Fibroblast of lung (primary cell): ENCODE data around the gene MMP1. TPM values are rescaled to one million over a fixed set of nuclear protein-coding genes. Genes with fewer than 3 reads are reported as not detected.
A peak's percentile ranks its signal among the peaks of the same experiment; 100 is the strongest.

Experiments used
- DNase-seq, 2 donors: peaks; one replicate each; pipeline versions ENCODE4 v3.0.0 to v3.0.0-alpha.2; 2010; ENCODE audit warnings: low read depth in 2 of 2
- H2AFZ ChIP-seq: 2 replicates; pipeline ENCODE4 v1.5.1; 2012; ENCODE audit warnings: low read length, control low read depth, inconsistent platforms
- H3K27ac ChIP-seq: 2 replicates; pipeline ENCODE4 v1.5.1; 2011; ENCODE audit warnings: low read length, control low read depth; ENCODE audit not compliant: insufficient read depth
- H3K27me3 ChIP-seq: 2 replicates; pipeline ENCODE4 v1.5.1; 2011; ENCODE audit warnings: mild to moderate bottlenecking, low read length; ENCODE audit not compliant: control insufficient read depth, insufficient read depth
- H3K36me3 ChIP-seq: 2 replicates; pipeline ENCODE4 v1.5.1; 2011; ENCODE audit warnings: low read length; ENCODE audit not compliant: control insufficient read depth, insufficient read depth
- H3K4me1 ChIP-seq: 2 replicates; pipeline ENCODE4 v1.5.1; 2011; ENCODE audit warnings: low read length; ENCODE audit not compliant: control insufficient read depth, insufficient read depth; ENCODE audit errors: extremely low read depth
- H3K4me2 ChIP-seq: 2 replicates; pipeline ENCODE4 v1.5.1; 2011; ENCODE audit warnings: low read length, control low read depth; ENCODE audit not compliant: insufficient read depth; ENCODE audit errors: extremely low read depth
- H3K4me3 ChIP-seq, 4 experiments: fragments of 200-600 bp in 1 of 4; sonication (generic) in 1 of 4; replicated peaks in 1 of 4; 2 replicates each; pipeline ENCODE4 v1.5.1; 2011 to 2016; ENCODE audit warnings: low read length in 4 of 4, low read depth in 3 of 4, mild to moderate bottlenecking in 3 of 4, control low read depth in 2 of 4, inconsistent platforms in 1 of 4, mixed read lengths in 1 of 4; ENCODE audit not compliant: insufficient read depth in 1 of 4; ENCODE audit errors: control extremely low read depth in 1 of 4
- H3K79me2 ChIP-seq: 2 replicates; pipeline ENCODE4 v1.5.1; 2012; ENCODE audit warnings: mild to moderate bottlenecking, low read length, inconsistent platforms; ENCODE audit not compliant: control insufficient read depth, insufficient read depth
- H3K9ac ChIP-seq: 2 replicates; pipeline ENCODE4 v1.5.1; 2011; ENCODE audit warnings: mild to moderate bottlenecking, low read length, control low read depth; ENCODE audit not compliant: insufficient read depth
- H3K9me3 ChIP-seq: 2 replicates; pipeline ENCODE4 v1.5.1; 2012; ENCODE audit warnings: low read depth, low read length; ENCODE audit not compliant: control insufficient read depth, insufficient read depth
- H4K20me1 ChIP-seq: 2 replicates; pipeline ENCODE4 v1.5.1; 2011; ENCODE audit warnings: low read length; ENCODE audit not compliant: control insufficient read depth, insufficient read depth; ENCODE audit errors: extremely low read depth
- EZH2 ChIP-seq: IDR thresholded peaks from 2 replicates; pipeline ENCODE4 v1.5.1; 2012; ENCODE audit warnings: low read length, control low read depth, mild to moderate bottlenecking; ENCODE audit errors: missing control alignments
- polyA minus RNA-seq: library from RNA; depleted of rRNA, polyadenylated mRNA; stranded (reverse); fragments of >200 nt; gene quantifications from 2 replicates; pipeline ENCODE4 v1.2.3, GENCODE V29; 2011; ENCODE audit warnings: low replicate concordance
- polyA plus RNA-seq, 2 donors: library from polyadenylated mRNA; depleted of rRNA in 1 of 2; stranded (reverse) in 1 of 2; unstranded in 1 of 2; fragments of >200 nt; gene quantifications; 2 replicates each; pipeline ENCODE4 v1.2.1, GENCODE V29; 2011 to 2012; ENCODE audit warnings: missing spikeins in 1 of 2
- total RNA-seq: library from RNA; depleted of rRNA; stranded (reverse); fragments of >200 nt; gene quantifications from 2 replicates; pipeline ENCODE4 v1.2.1, GENCODE V29; 2014
- TF ChIP-seq, protein P1 (sequence below), 2 donors: IDR thresholded peaks in 1 of 2; conservative IDR thresholded peaks in 1 of 2; 1 replicate in 1 of 2; 2 replicates in 1 of 2; pipeline ENCODE4 v1.5.1; 2011 to 2012; ENCODE audit warnings: low read length in 2 of 2, control low read depth in 1 of 2, inconsistent platforms in 1 of 2, low read depth in 1 of 2, mild to moderate bottlenecking in 1 of 2

Gene MMP1
- total RNA-seq (28.5 and 489 TPM in 2 replicates), polyA plus RNA-seq (40.5 and 415 TPM in 2 replicates), polyA minus RNA-seq (7.8 and 78.5 TPM in 2 replicates)
- polyA plus RNA-seq (2012), result 24.2 and 278 TPM in 2 replicates

DNA sequence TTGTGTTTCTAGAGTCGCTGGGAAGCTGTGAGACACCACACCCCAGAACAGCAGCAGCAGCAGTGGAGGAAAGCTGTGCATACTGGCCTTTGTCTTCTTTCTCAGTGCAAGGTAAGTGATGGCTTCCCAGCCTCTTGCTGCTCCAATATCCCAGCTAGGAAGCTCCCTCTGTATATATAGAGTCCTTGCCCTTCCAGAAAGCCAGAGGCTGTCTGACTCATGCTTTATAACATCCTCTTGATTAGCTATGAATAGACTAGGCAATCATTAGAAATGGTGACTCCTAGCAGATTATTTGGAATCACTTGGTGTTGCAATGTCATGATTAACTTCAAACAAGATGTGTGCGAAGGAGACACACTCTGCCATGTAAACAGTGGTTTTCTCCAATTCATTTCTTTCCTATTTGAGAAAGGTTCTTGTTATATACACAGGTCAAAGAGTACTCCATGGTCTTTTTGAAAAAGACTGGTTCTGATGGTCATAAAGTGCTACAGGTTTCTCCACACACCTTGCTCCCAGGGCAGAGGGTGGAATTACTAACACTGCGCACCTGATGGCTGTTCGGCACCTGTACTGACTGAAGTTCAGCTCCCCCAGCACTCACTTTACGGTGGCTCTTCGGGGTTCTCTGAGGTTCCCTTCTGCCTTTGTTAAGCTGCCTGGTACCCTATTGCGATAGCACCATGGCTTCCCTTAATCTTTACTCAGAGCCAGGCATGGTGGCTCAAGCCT lies at the start of gene MMP1:
Gene MMP1 (minus strand): TSS at position 149 of the 735 bp plus-strand sequence. CDS start 68 bp downstream, at position 81.
- peaks cover 7% of the 10 kb centered on the region for H3K4me1 ChIP-seq
- H2AFZ ChIP-seq, result no peak within 1 kb of the TSS
- H3K36me3 ChIP-seq, result no peaks in the 10 kb centered on the region
- peak within 1 kb of the TSS; percentile 26 for H3K27ac ChIP-seq
- no peaks in the 10 kb centered on the region for H3K27me3 ChIP-seq
- H3K9me3 ChIP-seq, result no peaks in the 10 kb centered on the region
- peak within 1 kb of the TSS in 1 of 4 experiments; percentile 33 for H3K4me3 ChIP-seq
- H3K9ac ChIP-seq, result no peak within 1 kb of the TSS
- peak within 1 kb of the TSS; percentile 50 for H3K4me2 ChIP-seq
- no peaks in the 10 kb centered on the region for H4K20me1 ChIP-seq
- H3K79me2 ChIP-seq, result no peaks in the 10 kb centered on the region
- no peak for TF ChIP-seq EZH2
- TF ChIP-seq, protein P1, sequence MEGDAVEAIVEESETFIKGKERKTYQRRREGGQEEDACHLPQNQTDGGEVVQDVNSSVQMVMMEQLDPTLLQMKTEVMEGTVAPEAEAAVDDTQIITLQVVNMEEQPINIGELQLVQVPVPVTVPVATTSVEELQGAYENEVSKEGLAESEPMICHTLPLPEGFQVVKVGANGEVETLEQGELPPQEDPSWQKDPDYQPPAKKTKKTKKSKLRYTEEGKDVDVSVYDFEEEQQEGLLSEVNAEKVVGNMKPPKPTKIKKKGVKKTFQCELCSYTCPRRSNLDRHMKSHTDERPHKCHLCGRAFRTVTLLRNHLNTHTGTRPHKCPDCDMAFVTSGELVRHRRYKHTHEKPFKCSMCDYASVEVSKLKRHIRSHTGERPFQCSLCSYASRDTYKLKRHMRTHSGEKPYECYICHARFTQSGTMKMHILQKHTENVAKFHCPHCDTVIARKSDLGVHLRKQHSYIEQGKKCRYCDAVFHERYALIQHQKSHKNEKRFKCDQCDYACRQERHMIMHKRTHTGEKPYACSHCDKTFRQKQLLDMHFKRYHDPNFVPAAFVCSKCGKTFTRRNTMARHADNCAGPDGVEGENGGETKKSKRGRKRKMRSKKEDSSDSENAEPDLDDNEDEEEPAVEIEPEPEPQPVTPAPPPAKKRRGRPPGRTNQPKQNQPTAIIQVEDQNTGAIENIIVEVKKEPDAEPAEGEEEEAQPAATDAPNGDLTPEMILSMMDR (conservative IDR thresholded peaks at IDR 0.05 in 1 of 2, IDR thresholded peaks at IDR 0.05 in 1 of 2; ENCODE audit: low read depth in 1 of 2, low read length in 2 of 2), result no peak
- DNase-seq, result peak; percentile 72 to 77

DNA sequence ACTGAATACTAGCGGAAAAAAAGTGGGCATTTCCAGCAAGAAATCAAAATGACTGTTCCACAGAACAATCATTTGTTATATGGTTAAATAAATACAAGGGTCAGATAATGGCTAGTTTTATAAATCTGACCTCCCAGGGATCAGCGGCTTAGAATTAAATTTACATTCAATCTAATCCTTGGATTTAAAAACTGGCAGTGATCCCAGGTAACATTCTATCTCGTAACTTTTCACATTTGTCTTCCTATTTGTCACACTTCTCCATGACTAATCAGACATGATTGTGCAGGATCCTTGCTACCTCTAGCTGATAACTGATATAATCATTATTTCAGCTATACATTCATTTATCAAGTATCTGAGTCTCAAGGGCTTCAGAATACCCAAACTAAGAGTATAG lies 48.3 kb upstream of the MMP1 start:
- no peaks in the 10 kb centered on the region for H3K9me3 ChIP-seq
- no peak overlapping the region for H3K27ac ChIP-seq
- TF ChIP-seq, protein P1 (conservative IDR thresholded peaks at IDR 0.05 in 1 of 2, IDR thresholded peaks at IDR 0.05 in 1 of 2; ENCODE audit: low read depth in 1 of 2, low read length in 2 of 2), result no peak
- no peak for TF ChIP-seq EZH2
- H4K20me1 ChIP-seq, result no peaks in the 10 kb centered on the region
- H3K4me2 ChIP-seq, result no peak overlapping the region
- H3K27me3 ChIP-seq, result no peaks in the 10 kb centered on the region
- H3K79me2 ChIP-seq, result no peaks in the 10 kb centered on the region
- H3K9ac ChIP-seq, result no peak overlapping the region
- H3K36me3 ChIP-seq, result no peaks in the 10 kb centered on the region
- DNase-seq, result peak in 1 of 2 donors; percentile 59
- no peak overlapping the region for H2AFZ ChIP-seq
- no peak overlapping the region for H3K4me3 ChIP-seq
- peaks cover 14% of the 10 kb centered on the region for H3K4me1 ChIP-seq

DNA sequence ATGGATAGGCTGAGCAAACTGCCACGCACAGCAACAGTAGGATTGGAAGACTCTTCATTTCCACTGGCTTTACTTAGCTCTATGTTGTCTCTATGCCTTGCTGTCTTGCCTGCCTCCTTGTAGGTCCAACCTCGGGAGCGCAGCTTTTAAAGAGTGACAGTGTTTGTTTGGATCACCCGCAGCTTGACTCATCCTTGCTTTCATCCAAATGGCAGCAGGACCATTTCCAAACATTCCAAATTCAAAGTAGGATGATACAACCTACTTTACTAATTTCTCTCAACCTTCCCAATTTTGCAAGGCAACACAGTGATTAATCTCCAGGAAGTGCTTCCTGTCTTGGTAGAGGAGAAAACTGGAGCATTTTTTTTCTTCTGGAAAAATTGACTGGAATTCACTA lies 45.5 kb upstream of the MMP1 start, which contains the start of gene MMP3:
Gene MMP3 (minus strand): TSS at position 121 of the 400 bp plus-strand sequence. CDS start 63 bp downstream, at position 58.
- H2AFZ ChIP-seq, result no peak within 1 kb of the TSS

More for the DNA sequence above, 45.5 kb upstream of the MMP1 start, which contains the start of gene MMP3:
- no peaks in the 10 kb centered on the region for H3K9me3 ChIP-seq
- DNase-seq, result peak in 1 of 2 donors; percentile 56
- H3K4me1 ChIP-seq, result peaks cover 6% of the 10 kb centered on the region
- H3K27me3 ChIP-seq, result no peaks in the 10 kb centered on the region
- H3K9ac ChIP-seq, result no peak within 1 kb of the TSS
- no peaks in the 10 kb centered on the region for H3K79me2 ChIP-seq
- H3K4me3 ChIP-seq, result no peak within 1 kb of the TSS
- H3K36me3 ChIP-seq, result no peaks in the 10 kb centered on the region
- no peak within 1 kb of the TSS for H3K27ac ChIP-seq
- TF ChIP-seq, protein P1 (conservative IDR thresholded peaks at IDR 0.05 in 1 of 2, IDR thresholded peaks at IDR 0.05 in 1 of 2; ENCODE audit: low read depth in 1 of 2, low read length in 2 of 2), result no peak
- no peak for TF ChIP-seq EZH2
- H4K20me1 ChIP-seq, result no peaks in the 10 kb centered on the region
- peak within 1 kb of the TSS; percentile 45 for H3K4me2 ChIP-seq
